Measurements from ENCODE around the gene STARD7. TPM values are rescaled to one million over a fixed set of nuclear protein-coding genes. Genes with fewer than 3 reads are reported as not detected.

STARD7 gene
- total and polyA plus RNA-seq, 2 of the 13 experiments (the other 11 are each of a cell fraction or from before 2014, with no cell fraction given), result 88.2 to 300 TPM

- Histone ChIP-seq H3K36me3 (replicated peaks in 1 of 2; ENCODE audit: control insufficient read depth in 1 of 2, insufficient read depth in 2 of 2, low read length in 2 of 2) (peaks cover 4 to 11% of the 10 kb centered on the region in 2 experiments; a peak in 3 of 5 replicates), H4K20me1 (ENCODE audit: insufficient read depth, low read length) (peaks cover 78% of the 10 kb centered on the region), H2AFZ (ENCODE audit: low read length) (no peak overlapping the region), H3K4me3 (replicated peaks in 1 of 3; ENCODE audit: insufficient read depth in 1 of 3, low read depth in 2 of 3, low read length in 3 of 3) (peak overlapping the region in 2 of 3 experiments; percentile 19 to 32; a peak in 3 of 6 replicates), H3K4me2 (ENCODE audit: low read depth, low read length) (peak overlapping the region; percentile 66), H3K27ac (ENCODE audit: extremely low read length, insufficient read depth, low read length) (no peak overlapping the region), H3K27me3 (ENCODE audit: control insufficient read depth in 1 of 2, insufficient read depth in 2 of 2, low read length in 2 of 2) (no peaks in the 10 kb centered on the region; a peak in 1 of 5 replicates), H3K9me3 (ENCODE audit: low read length) (no peaks in the 10 kb centered on the region), H3K79me2 (ENCODE audit: insufficient read depth, low read length) (peaks cover 91% of the 10 kb centered on the region), H3K4me1 (ENCODE audit: insufficient read depth, low read length) (peaks cover 82% of the 10 kb centered on the region), H3K9ac (ENCODE audit: insufficient read depth, low read depth, low read length) (peak overlapping the region; percentile 14; the same call in 1 of the 2 replicates)
- FAIRE-seq (no peak), ATAC-seq (no peak), DNase-seq (ENCODE audit: low spot score) (no peak)
- ChIA-PET POLR2A (interaction anchor here (0.8 to 1.1 kb wide), 2 partner anchors 61 to 68 kb away, joined by 3 to 5 read pairs; partner anchors contain the start of genes CIAO1 and TMEM127), CTCF (ENCODE audit: low intra/inter-chr PET ratio, low total read pairs) (no interaction called here)
- BruUV-seq (replicated peaks), result no TSS peak
- 79% methylated on average over 6 of the region's 6 CpGs for WGBS (ENCODE audit: low lambda C conversion rate)
- TF ChIP-seq, protein P1, sequence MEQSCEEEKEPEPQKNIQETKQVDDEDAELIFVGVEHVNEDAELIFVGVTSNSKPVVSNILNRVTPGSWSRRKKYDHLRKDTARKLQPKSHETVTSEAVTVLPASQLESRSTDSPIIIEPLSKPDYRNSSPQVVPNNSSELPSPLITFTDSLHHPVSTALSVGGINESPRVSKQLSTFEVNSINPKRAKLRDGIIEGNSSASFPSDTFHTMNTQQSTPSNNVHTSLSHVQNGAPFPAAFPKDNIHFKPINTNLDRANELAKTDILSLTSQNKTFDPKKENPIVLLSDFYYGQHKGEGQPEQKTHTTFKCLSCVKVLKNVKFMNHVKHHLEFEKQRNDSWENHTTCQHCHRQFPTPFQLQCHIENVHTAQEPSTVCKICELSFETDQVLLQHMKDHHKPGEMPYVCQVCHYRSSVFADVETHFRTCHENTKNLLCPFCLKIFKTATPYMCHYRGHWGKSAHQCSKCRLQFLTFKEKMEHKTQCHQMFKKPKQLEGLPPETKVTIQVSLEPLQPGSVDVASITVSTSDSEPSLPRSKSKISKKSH (CRISPR knock-in tag; IDR thresholded peaks at IDR 0.05; ENCODE audit: borderline replicate concordance), result no peak
- TF ChIP-seq PBX3 (CRISPR knock-in tag; IDR thresholded peaks at IDR 0.05; ENCODE audit: borderline replicate concordance) (no peak), MED13 (CRISPR knock-in tag; IDR thresholded peaks at IDR 0.05) (no peak), ZNF232 (CRISPR knock-in tag; IDR thresholded peaks at IDR 0.05; ENCODE audit: borderline replicate concordance) (no peak), HNRNPH1 (optimal IDR thresholded peaks at IDR 0.05; ENCODE audit: low read depth, low read length) (no peak), ZFP90 (CRISPR knock-in tag; IDR thresholded peaks at IDR 0.05; ENCODE audit: borderline replicate concordance) (0 out of 2 replicates have a peak, but pooled peaks have one; percentile 52), NFKB2 (CRISPR knock-in tag; IDR thresholded peaks at IDR 0.05; ENCODE audit: borderline replicate concordance) (no peak)
- TF ChIP-seq, protein P2, sequence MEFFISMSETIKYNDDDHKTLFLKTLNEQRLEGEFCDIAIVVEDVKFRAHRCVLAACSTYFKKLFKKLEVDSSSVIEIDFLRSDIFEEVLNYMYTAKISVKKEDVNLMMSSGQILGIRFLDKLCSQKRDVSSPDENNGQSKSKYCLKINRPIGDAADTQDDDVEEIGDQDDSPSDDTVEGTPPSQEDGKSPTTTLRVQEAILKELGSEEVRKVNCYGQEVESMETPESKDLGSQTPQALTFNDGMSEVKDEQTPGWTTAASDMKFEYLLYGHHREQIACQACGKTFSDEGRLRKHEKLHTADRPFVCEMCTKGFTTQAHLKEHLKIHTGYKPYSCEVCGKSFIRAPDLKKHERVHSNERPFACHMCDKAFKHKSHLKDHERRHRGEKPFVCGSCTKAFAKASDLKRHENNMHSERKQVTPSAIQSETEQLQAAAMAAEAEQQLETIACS (CRISPR knock-in tag; IDR thresholded peaks at IDR 0.05), result 0 out of 2 replicates have a peak, but pooled peaks have one; percentile 13
- in situ Hi-C loops (cut with HindIII; ENCODE audit: extremely low pct_ligation_motif_present, low pct_unique_long_range_greater_than_20kb) (loop anchor here (5.0 kb wide), 1 partner anchor 57 kb away; no protein-coding TSS in a partner anchor), intact Hi-C loops (cut with micrococcal nuclease; ENCODE audit: unreplicated experiment) (loop anchor here (10.0 kb wide), 1 partner anchor 120 kb away; the partner anchor contains the start of gene ITPRIPL1)
These were observed 3.6 kb downstream of the STARD7 start for GRCh38 chr2:96204836-96205624.
